HG02759 (cell line): ENCODE measurements around the gene ANKRD34C.
A peak's percentile ranks its signal among the peaks of the same experiment; 100 is the strongest.

Experiments used
- ATAC-seq: cut with Tn5 transposase; IDR thresholded peaks from one replicate; pipeline ENCODE4 v1.9.1; 2021; ENCODE audit warnings: mild to moderate bottlenecking, moderate library complexity; ENCODE audit not compliant: unreplicated experiment

ANKRD34C gene

DNA sequence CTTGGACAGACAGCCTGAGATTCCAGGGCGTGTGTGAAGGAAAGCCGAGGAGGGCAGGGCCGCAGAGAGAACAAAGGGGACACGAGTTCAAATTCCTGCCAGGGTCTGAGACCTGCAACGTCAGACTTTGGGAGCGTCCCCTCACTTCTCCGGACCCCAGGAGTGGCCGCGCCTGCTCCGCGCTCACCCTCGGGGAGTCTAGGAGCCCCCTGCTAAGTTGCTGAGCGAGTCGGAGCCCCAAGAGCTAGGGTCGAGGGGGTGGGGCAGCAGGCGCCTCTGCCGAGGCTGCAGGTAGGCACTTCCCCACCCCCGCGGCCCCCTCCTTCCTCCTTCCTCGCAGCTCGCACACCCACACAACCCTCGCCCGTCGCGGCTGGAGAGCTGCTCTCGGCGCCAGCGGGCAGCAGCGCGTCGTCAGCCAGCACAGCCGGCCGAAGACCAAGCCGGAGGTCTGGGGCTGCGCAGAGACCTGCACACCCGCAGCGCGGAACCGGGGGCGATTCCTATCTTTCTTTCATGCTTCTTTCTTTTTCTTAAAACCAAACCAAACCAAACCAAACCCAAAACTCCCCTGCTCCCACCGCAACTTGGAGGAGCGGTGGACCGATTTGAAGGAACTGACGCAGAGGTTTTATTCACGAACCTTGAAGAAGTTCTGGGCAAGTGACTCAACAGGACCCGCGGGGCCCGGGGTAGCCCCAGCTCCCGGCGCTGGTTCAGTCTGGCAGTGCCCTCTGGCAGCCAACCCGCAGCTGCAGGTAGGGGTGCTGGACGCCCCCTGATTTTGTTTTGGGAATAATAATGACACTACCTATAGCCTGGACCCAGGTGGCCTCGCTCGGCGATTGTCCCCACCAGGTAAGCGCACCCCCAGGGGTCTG, at the start of gene ANKRD34C:
ANKRD34C (plus strand) TSS at position 352 of the 881 bp plus-strand sequence. CDS start 10,563 bp downstream, outside the sequence.
- ATAC-seq, result no peak

DNA sequence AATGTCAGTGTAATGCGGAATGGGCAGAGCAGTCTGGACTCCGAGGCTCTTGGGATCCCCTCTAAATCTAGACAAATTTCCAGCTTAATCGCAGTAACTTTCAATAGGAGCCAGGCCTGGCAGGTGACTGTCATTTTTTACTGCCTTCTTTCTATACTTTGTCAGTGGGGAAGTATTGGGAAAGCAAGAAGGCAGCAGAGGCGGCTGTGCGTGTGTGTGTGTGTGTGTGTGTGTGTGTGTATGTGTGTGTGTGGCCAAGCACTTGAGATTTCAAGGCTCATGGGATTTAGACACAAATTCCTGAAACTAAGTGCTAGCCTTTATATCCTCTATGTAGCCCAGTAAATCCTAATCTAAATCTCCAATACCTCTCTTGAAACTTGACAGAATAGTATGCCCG, 49.3 kb upstream of the ANKRD34C start:
- ATAC-seq, result no peak

GRCh38 chr15:79240036-79240435, 42.5 kb upstream of the ANKRD34C start:
- ATAC-seq, result no peak

GRCh38 chr15:79243723-79244122, 38.8 kb upstream of the ANKRD34C start:
- ATAC-seq, result no peak

DNA sequence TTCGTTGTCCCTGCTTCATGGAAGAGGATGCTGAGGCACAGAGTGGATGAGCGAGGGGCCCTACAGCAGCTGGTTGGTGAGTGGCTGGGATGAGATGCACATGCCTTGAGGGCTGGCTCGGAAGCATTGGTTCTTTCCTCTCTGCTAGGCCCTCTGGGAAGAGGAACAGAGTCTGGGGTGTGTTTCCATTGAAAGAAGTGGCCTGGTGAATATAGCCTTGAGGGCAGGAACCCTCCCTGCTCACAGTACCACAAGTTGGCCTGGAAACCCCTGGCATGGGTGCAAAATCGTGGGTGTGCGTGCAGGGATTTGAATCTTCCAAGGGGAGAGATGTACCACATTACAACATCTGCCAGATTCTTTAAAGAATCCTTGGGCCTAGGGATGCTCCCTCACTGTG, 37.6 kb upstream of the ANKRD34C start:
- ATAC-seq, result no peak

DNA sequence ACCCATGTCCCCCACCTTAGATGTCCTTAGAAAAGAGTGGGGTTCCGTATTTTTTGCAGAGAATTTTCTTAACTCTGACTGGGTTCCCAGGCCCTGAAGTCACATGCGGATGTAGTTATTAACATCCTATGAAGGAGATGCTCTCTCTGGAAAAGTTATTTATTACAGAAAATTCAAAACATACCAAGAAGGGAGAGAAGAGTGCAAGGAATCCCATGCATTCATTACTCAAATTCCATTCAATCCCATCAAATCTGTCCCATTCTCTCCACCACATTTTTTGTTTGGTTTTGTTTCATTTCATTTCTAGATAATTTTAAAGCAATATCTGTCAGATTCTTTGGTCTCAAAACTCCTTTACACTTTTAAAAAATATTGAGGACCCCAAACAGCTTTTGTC, 34.3 kb upstream of the ANKRD34C start:
- no peak for ATAC-seq

DNA sequence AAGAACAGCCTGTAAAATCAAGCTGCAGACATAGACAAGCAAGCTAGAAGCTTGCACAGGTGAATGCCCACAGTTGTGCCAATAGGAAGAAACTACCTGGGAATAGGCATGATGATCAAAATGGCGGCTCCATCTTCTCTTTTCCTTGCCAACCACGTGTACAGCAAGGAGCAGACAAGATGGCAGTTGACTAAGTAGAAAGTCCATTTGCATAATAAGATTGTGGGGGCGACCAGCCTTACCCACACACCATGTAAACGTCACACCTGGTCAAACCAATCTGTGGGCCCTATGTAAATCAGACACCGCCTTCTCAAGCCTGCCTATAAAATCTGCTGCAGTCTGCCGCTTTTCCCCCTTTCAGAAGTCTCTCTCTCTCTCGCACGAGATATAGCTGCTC, 25.1 kb upstream of the ANKRD34C start:
- ATAC-seq, result no peak

- ATAC-seq, result no peak
These were observed 20.7 kb upstream of the ANKRD34C start for GRCh38 chr15:79261836-79262235.

DNA sequence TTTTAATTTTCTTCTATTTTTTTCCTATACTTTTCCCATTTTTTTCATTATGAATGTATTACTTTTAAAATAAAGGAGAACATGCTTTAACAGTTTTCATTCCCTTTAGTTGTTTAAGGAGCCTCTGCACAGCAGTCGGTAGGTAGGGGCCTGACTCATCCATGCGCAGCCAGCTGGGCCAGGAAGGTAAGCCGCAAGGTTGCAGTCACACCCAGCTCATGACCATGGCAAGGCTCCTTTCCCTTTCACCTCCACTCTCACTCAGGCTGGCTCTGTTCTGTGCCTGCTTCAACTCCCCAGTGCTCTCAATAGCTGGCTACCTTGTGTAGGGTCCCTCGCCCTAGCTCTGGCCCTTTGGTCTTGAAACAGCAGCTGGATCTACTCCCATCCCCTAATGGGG, 17.4 kb upstream of the ANKRD34C start:
- ATAC-seq, result no peak

- no peak for ATAC-seq
These were observed 16.4 kb upstream of the ANKRD34C start for GRCh38 chr15:79265987-79266579.

DNA sequence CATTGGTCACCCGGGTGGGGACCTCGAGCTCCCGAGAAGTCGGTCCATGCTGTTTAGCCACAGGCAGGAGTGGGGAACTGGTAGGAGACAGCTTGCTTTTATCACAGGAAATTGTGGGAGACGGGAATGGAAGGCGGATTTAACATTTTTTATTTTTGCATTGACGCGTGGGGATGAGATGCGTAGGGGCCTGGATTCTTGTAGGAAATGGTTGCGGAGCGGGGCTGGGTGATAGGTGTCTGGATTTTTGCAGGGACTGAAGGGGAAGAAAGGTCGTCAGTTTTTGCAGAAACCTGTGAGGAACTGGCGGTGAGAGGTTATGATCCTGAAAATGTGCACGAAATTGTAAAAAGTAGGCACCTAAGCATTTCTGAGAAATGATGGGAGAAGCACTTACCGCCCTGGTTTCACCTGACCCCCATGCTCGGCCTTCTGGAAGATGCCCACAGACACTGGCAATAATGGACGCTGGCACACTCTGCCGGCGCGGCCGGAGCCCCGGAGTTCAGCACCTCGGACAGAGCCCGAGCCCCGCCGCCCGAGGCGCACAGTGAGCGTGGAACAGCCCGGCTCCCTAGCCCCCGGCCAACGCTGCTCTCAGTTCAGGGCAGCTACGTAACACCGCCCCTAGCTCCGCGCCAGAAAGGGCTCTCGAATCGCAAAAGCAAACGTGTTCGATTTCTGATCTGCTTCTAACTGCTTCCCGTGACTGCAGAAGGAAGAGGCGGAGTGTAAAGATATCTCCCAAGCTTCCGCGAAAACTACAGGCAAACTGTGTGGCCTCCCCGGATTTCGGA, 928 bp downstream of the ANKRD34C start:
- no peak for ATAC-seq

- no peak for ATAC-seq
These were observed 8.2 kb downstream of the ANKRD34C start for GRCh38 chr15:79290642-79291275.

DNA sequence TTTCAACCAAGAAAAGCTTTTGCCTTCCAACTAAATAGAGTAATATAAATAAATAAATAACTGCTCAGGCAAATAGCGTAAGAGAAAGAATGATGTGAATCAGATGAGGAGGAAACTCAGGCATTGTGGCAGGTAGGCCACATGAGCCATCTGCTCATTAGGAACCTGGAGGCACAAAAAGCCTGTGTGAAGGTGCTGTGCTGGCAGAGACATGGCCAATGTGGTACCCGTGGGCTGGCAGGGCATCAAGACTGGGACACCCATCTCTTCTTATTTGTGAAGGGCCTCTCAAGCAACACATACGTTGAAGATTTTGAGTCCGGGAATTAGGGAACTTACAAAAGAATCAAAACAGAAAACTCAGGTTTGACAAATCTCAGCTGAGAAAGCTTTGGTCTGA, 9.5 kb downstream of the ANKRD34C start:
- ATAC-seq, result no peak

DNA sequence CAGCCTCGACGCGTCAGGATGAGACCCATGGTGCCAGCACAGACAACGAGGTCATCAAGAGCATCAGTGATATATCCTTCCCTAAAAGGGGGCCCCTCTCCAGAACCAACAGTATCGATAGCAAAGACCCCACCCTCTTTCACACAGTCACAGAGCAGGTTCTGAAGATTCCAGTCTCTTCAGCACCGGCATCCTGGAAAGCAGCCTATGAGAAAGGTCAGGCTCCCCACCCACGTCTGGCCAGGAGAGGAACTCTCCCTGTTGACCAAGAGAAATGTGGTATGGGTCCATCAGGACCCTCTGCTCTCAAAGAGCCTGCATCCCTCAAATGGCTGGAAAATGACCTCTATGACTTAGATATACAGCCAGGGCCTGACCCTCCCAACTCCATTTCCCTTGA, 11.6 kb downstream of the ANKRD34C start:
- ATAC-seq, result no peak

GRCh38 chr15:79296583-79296982, 14.1 kb downstream of the ANKRD34C start:
- ATAC-seq, result no peak

- no peak for ATAC-seq
These were observed 16.8 kb downstream of the ANKRD34C start for GRCh38 chr15:79299126-79299840.

DNA sequence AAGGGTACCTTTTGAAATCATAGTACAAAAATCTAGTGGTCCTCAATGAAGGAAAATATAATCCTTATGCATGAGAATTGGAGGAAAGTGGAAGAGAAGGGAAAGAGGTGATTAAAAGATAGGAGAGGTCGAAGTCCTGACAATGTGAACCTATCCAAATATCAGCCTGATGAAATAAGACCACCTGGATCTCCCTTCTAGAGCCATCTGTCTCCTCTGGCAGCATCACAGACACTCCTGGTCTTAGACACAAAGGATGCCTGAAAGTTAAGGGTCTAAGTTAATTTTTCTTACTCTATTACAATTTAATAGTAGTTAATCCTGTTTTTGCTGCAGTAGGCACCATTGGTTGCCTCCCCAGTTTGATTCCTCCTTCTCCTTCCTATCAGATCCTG, 17.3 kb downstream of the ANKRD34C start:
- no peak for ATAC-seq

DNA sequence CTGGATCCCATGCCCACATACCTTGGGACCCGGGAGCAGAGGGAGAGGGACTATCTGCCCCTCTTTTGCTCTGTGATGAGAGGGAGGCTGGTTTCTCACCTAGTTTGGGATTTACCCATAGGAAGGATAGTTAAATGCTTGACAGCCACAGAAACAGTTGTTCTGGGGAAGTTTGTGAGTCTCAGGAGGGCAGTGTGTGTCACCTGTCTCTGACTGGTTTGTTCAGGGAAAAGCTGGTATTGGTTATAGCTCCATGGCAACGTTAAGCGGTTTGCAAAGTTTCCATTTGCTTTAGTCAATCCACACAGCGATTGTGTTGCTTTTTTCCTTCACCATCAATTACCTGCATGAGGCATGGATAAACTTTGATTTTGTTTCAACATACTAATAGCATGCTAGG, 24.7 kb downstream of the ANKRD34C start:
- no peak for ATAC-seq

GRCh38 chr15:79308874-79309273, 26.4 kb downstream of the ANKRD34C start:
- ATAC-seq, result no peak

DNA sequence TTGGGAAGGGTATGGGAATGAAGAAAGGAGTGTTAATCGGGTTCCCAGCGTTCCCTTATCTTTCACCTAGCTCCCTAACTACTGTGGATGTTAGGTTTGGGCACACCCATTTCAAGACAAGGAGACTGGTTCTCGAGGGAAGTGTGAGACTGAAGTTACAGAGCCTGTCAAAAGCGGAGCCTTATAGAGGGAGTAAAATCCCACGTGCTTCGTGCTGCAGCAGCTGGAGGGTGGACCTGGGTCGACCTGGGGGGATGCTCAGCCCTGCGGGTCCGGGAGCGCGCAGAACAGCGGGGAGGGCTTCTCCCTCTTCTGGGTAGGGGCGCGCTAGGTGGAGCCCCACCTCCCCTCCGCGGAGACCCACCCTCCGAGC, 28.1 kb downstream of the ANKRD34C start:
- ATAC-seq, result peak; percentile 41
